Fibroblast of lung (primary cell): ENCODE data around the gene NFASC. TPM values are rescaled to one million over a fixed set of nuclear protein-coding genes. Genes with fewer than 3 reads are reported as not detected.

Experiments
- DNase-seq, 2 donors: peaks; one replicate each; pipeline versions ENCODE4 v3.0.0 to v3.0.0-alpha.2; 2010; ENCODE audit warnings: low read depth in 2 of 2
- H2AFZ ChIP-seq: 2 replicates; pipeline ENCODE4 v1.5.1; 2012; ENCODE audit warnings: low read length, control low read depth, inconsistent platforms
- H3K27ac ChIP-seq: 2 replicates; pipeline ENCODE4 v1.5.1; 2011; ENCODE audit warnings: low read length, control low read depth; ENCODE audit not compliant: insufficient read depth
- H3K27me3 ChIP-seq: 2 replicates; pipeline ENCODE4 v1.5.1; 2011; ENCODE audit warnings: mild to moderate bottlenecking, low read length; ENCODE audit not compliant: control insufficient read depth, insufficient read depth
- H3K36me3 ChIP-seq: 2 replicates; pipeline ENCODE4 v1.5.1; 2011; ENCODE audit warnings: low read length; ENCODE audit not compliant: control insufficient read depth, insufficient read depth
- H3K4me1 ChIP-seq: 2 replicates; pipeline ENCODE4 v1.5.1; 2011; ENCODE audit warnings: low read length; ENCODE audit not compliant: control insufficient read depth, insufficient read depth; ENCODE audit errors: extremely low read depth
- H3K4me2 ChIP-seq: 2 replicates; pipeline ENCODE4 v1.5.1; 2011; ENCODE audit warnings: low read length, control low read depth; ENCODE audit not compliant: insufficient read depth; ENCODE audit errors: extremely low read depth
- H3K4me3 ChIP-seq, 4 experiments: fragments of 200-600 bp in 1 of 4; sonication (generic) in 1 of 4; replicated peaks in 1 of 4; 2 replicates each; pipeline ENCODE4 v1.5.1; 2011 to 2016; ENCODE audit warnings: low read length in 4 of 4, low read depth in 3 of 4, mild to moderate bottlenecking in 3 of 4, control low read depth in 2 of 4, inconsistent platforms in 1 of 4, mixed read lengths in 1 of 4; ENCODE audit not compliant: insufficient read depth in 1 of 4; ENCODE audit errors: control extremely low read depth in 1 of 4
- H3K79me2 ChIP-seq: 2 replicates; pipeline ENCODE4 v1.5.1; 2012; ENCODE audit warnings: mild to moderate bottlenecking, low read length, inconsistent platforms; ENCODE audit not compliant: control insufficient read depth, insufficient read depth
- H3K9ac ChIP-seq: 2 replicates; pipeline ENCODE4 v1.5.1; 2011; ENCODE audit warnings: mild to moderate bottlenecking, low read length, control low read depth; ENCODE audit not compliant: insufficient read depth
- H3K9me3 ChIP-seq: 2 replicates; pipeline ENCODE4 v1.5.1; 2012; ENCODE audit warnings: low read depth, low read length; ENCODE audit not compliant: control insufficient read depth, insufficient read depth
- H4K20me1 ChIP-seq: 2 replicates; pipeline ENCODE4 v1.5.1; 2011; ENCODE audit warnings: low read length; ENCODE audit not compliant: control insufficient read depth, insufficient read depth; ENCODE audit errors: extremely low read depth
- EZH2 ChIP-seq: IDR thresholded peaks from 2 replicates; pipeline ENCODE4 v1.5.1; 2012; ENCODE audit warnings: low read length, control low read depth, mild to moderate bottlenecking; ENCODE audit errors: missing control alignments
- polyA plus RNA-seq, 2 donors: library from polyadenylated mRNA; depleted of rRNA in 1 of 2; stranded (reverse) in 1 of 2; unstranded in 1 of 2; fragments of >200 nt; gene quantifications; 2 replicates each; pipeline ENCODE4 v1.2.1, GENCODE V29; 2011 to 2012; ENCODE audit warnings: missing spikeins in 1 of 2
- total RNA-seq: library from RNA; depleted of rRNA; stranded (reverse); fragments of >200 nt; gene quantifications from 2 replicates; pipeline ENCODE4 v1.2.1, GENCODE V29; 2014
- TF ChIP-seq, protein P1 (sequence below), 2 donors: IDR thresholded peaks in 1 of 2; conservative IDR thresholded peaks in 1 of 2; 1 replicate in 1 of 2; 2 replicates in 1 of 2; pipeline ENCODE4 v1.5.1; 2011 to 2012; ENCODE audit warnings: low read length in 2 of 2, control low read depth in 1 of 2, inconsistent platforms in 1 of 2, low read depth in 1 of 2, mild to moderate bottlenecking in 1 of 2

Gene NFASC
- total and polyA plus RNA-seq, 2 donors (not counting 1 experiment from before 2014, with no cell fraction given) = 13.4 to 16.5 TPM

DNA sequence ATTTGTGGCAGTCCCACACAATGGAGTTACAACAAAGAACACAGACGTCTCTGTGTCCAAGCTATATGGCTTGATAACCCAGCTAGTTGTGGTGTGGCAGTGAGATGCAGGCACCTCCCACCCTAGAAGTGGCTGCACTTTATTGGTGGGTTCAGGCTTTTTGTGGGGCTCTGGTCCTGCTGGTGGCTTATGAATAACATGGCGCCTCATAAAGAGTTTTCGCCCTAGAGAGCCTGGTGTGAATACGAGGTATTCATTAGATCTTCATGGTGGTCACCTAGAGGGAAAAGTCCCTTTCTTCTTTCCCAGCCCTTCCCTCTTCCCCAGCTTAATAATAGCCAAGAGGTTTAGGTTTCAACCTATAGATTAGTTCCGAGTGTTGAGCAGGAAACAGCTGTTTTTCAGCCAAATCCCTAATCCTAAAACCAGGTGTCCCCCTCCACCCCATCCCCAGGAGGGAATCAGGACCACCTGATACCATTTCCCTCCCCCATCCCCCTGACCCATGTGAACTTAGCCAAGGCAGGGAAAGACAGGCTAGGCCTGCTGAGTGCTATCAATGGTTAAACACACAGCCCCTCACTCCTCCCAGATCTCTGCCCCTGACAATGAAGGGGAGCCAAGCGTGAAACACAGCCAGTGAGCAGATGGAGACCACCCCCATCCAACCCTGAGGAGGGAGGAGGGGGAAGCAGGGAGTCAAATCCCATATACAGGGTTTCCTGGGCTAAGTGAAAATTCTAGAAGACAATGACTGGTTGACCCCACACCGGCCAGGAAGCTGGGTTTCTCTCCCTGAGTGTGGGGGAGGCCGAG is 58.2 kb downstream of the NFASC start:
- Histone ChIP-seq H3K4me3 (no peak overlapping the region), H3K36me3 (no peaks in the 10 kb centered on the region), H3K9me3 (no peaks in the 10 kb centered on the region), H3K4me1 (no peaks in the 10 kb centered on the region), H3K4me2 (no peak overlapping the region), H3K9ac (no peak overlapping the region), H3K79me2 (no peaks in the 10 kb centered on the region), H3K27ac (no peak overlapping the region), H3K27me3 (no peaks in the 10 kb centered on the region), H2AFZ (no peak overlapping the region), H4K20me1 (no peaks in the 10 kb centered on the region)
- DNase-seq = no peak
- no peak for TF ChIP-seq EZH2
- TF ChIP-seq, protein P1, sequence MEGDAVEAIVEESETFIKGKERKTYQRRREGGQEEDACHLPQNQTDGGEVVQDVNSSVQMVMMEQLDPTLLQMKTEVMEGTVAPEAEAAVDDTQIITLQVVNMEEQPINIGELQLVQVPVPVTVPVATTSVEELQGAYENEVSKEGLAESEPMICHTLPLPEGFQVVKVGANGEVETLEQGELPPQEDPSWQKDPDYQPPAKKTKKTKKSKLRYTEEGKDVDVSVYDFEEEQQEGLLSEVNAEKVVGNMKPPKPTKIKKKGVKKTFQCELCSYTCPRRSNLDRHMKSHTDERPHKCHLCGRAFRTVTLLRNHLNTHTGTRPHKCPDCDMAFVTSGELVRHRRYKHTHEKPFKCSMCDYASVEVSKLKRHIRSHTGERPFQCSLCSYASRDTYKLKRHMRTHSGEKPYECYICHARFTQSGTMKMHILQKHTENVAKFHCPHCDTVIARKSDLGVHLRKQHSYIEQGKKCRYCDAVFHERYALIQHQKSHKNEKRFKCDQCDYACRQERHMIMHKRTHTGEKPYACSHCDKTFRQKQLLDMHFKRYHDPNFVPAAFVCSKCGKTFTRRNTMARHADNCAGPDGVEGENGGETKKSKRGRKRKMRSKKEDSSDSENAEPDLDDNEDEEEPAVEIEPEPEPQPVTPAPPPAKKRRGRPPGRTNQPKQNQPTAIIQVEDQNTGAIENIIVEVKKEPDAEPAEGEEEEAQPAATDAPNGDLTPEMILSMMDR (conservative IDR thresholded peaks at IDR 0.05 in 1 of 2, IDR thresholded peaks at IDR 0.05 in 1 of 2; ENCODE audit: low read depth in 1 of 2, low read length in 2 of 2) = no peak

- no peak for DNase-seq
- H3K4me3 ChIP-seq = no peak overlapping the region
Observed at GRCh38 chr1:204929487-204930154, 59.0 kb downstream of the NFASC start.

GRCh38 chr1:204930155-204930523 is 59.5 kb downstream of the NFASC start:
- no peak overlapping the region for H3K4me2 ChIP-seq
- H4K20me1 ChIP-seq = no peaks in the 10 kb centered on the region
- H3K4me1 ChIP-seq = no peaks in the 10 kb centered on the region
- no peaks in the 10 kb centered on the region for H3K79me2 ChIP-seq
- no peak for DNase-seq
- no peak overlapping the region for H3K9ac ChIP-seq
- H3K36me3 ChIP-seq = no peaks in the 10 kb centered on the region
- H3K27me3 ChIP-seq = no peaks in the 10 kb centered on the region
- no peak overlapping the region for H3K4me3 ChIP-seq
- no peak overlapping the region for H3K27ac ChIP-seq
- H2AFZ ChIP-seq = no peak overlapping the region
- no peaks in the 10 kb centered on the region for H3K9me3 ChIP-seq
- TF ChIP-seq, protein P1 (conservative IDR thresholded peaks at IDR 0.05 in 1 of 2, IDR thresholded peaks at IDR 0.05 in 1 of 2; ENCODE audit: low read depth in 1 of 2, low read length in 2 of 2) = no peak
- no peak for TF ChIP-seq EZH2

More at GRCh38 chr1:204929487-204930154, 59.0 kb downstream of the NFASC start:
- TF ChIP-seq EZH2 = no peak
- TF ChIP-seq, protein P1 (conservative IDR thresholded peaks at IDR 0.05 in 1 of 2, IDR thresholded peaks at IDR 0.05 in 1 of 2; ENCODE audit: low read depth in 1 of 2, low read length in 2 of 2) = no peak
- no peaks in the 10 kb centered on the region for H3K27me3 ChIP-seq
- no peak overlapping the region for H2AFZ ChIP-seq
- H3K9ac ChIP-seq = no peak overlapping the region
- no peaks in the 10 kb centered on the region for H3K79me2 ChIP-seq
- no peaks in the 10 kb centered on the region for H3K4me1 ChIP-seq
- no peaks in the 10 kb centered on the region for H3K36me3 ChIP-seq
- no peak overlapping the region for H3K27ac ChIP-seq
- H4K20me1 ChIP-seq = no peaks in the 10 kb centered on the region
- no peak overlapping the region for H3K4me2 ChIP-seq
- no peaks in the 10 kb centered on the region for H3K9me3 ChIP-seq
